Measurements from ENCODE around the gene TARS1.
"Not testable (repeated sequence)": the region's sequence is repeated elsewhere in the genome, so short reads cannot be mapped to it uniquely, and the experiment has no call there.

The TARS1 gene

DNA sequence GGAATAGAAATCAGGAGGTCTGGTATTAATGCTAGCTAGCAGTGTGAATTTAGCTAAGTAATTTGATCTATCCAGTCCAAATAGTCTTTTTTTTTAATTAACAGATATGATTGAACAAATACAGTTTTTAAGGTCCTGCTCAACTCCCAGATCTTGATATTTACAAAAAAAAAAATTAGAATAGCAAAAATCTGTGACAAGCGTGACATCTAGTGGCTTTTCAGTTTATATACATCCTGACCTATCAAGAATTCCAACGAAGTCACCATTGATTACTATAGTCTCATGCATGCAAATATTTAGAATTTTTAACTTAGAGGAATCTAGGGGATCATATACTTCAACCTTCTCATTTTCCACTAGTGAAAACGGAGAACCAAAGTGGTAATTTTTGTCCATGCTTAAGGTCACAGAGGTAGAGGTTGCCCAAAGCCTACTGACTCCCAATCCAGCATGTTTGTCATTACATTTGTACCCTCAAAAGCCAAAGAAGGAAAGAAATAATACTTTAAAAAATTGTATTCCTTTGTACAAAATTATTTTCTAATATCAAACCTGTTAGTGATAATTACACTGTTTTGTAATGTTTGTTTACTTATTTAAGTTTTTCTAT, 17.6 kb upstream of the TARS1 start:
- no peak overlapping the region for H3K27ac ChIP-seq
- TF ChIP-seq, protein P1, sequence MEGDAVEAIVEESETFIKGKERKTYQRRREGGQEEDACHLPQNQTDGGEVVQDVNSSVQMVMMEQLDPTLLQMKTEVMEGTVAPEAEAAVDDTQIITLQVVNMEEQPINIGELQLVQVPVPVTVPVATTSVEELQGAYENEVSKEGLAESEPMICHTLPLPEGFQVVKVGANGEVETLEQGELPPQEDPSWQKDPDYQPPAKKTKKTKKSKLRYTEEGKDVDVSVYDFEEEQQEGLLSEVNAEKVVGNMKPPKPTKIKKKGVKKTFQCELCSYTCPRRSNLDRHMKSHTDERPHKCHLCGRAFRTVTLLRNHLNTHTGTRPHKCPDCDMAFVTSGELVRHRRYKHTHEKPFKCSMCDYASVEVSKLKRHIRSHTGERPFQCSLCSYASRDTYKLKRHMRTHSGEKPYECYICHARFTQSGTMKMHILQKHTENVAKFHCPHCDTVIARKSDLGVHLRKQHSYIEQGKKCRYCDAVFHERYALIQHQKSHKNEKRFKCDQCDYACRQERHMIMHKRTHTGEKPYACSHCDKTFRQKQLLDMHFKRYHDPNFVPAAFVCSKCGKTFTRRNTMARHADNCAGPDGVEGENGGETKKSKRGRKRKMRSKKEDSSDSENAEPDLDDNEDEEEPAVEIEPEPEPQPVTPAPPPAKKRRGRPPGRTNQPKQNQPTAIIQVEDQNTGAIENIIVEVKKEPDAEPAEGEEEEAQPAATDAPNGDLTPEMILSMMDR (IDR thresholded peaks at IDR 0.05) = peak; percentile 63
- TF ChIP-seq ZFX (IDR thresholded peaks at IDR 0.05; ENCODE audit: borderline replicate concordance) = no peak

DNA sequence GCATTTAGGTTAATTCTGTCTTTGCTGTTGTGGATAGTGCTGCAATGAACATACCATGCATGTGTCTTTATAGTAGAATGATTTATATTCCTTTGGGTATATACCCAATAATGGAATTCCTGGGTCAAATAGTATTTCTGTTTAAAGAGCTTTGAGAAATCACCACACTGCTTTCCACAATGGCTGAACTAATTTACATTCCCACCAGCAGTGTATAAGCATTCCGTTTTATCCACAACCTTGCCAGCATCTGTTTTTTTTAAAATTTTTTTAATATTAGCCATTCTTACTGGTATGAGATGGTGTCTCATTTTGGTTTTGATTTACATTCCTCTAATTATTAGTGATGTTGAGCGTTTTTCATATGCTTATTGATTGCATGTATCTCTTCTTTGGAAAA, 15.5 kb upstream of the TARS1 start:
- no peak for TF ChIP-seq ZFX (IDR thresholded peaks at IDR 0.05; ENCODE audit: borderline replicate concordance)
- no peak overlapping the region for H3K27ac ChIP-seq

DNA sequence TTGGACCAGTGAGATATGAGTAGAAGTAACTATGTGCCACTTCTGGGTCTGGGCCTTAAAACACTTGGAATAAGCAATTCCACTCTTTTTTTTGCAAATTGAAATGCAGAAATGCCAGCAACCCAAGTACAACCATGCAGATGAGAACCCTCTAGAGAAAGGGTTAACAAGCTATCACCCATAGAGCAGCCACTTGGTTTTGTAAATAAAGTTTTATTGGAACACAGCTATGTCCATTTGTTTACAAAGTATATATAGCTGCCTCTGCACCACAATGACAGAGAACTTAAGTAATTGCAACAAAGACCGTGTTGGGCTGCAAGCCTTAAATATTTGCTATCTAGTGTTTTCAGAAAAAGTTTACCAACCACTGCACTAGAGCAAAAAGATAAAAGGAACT, 9.8 kb upstream of the TARS1 start:
- no peak overlapping the region for H3K27ac ChIP-seq
- TF ChIP-seq, protein P1 (IDR thresholded peaks at IDR 0.05) = no peak
- TF ChIP-seq ZFX (IDR thresholded peaks at IDR 0.05; ENCODE audit: borderline replicate concordance) = no peak

DNA sequence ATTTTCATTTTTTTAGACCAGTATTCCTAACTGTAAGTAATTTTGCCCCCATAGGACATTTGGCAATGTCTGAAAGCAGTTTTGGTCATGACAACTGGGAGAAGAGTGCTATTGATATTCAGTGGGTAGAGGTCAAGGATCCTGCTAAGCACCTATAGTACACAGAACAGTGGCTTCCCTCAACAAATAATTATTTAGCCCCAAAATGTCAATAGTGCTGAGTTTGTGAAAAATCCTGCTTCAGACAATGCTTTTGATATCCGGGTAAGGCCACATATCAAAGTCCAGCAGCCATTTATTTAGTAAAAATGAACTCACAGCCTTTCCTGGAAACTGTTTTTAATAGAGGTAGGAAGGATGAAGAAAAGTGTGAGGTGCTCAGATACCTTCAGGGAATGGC, 8.1 kb upstream of the TARS1 start:
- TF ChIP-seq, protein P1 (IDR thresholded peaks at IDR 0.05) = no peak
- TF ChIP-seq ZFX (IDR thresholded peaks at IDR 0.05; ENCODE audit: borderline replicate concordance) = no peak
- no peak overlapping the region for H3K27ac ChIP-seq

DNA sequence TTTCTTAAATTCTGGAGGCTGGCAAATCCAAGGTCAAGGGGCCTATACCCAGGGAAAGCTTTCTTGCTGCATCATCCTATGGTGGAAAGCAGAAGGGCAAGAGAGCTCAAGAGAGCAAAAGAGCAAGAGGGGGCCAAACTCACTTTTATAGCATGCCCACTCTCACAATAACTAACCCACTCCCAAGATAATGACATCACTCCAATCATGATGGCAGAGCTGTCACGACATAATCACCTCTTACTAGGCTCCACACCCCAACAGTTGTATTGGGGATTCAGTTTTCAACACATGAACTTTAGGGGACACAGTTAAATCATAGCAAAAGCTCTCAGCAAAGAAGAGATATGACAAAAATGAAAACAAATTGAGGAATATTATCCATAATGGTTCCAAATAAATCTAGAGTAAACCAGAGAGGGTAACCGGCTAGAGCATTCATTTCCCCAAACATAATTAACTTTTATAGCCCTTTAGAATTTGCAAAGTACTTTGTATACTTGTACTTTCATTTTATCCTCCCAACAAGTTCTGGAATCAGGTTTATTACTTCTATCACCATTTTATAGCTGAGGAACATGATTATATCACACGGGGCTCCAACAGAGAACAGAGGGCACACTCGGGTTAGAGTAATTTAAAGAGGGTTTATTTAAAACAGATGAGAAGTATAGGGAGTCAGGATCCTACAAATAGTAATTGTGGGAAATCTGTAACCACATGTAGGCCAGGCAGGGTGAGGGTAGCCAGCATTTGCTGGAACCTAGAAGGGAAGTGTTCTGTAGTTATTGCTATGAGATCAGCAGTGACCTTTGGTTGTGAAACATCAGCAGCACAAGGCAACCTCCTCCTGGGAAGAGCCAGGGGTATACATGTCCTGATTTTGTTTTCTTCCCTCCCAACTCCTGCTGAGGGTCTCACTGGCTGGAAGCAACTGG, 7.2 kb upstream of the TARS1 start:
- H3K27ac ChIP-seq = no peak overlapping the region
- TF ChIP-seq ZFX (IDR thresholded peaks at IDR 0.05; ENCODE audit: borderline replicate concordance) = no peak
- TF ChIP-seq, protein P1 (IDR thresholded peaks at IDR 0.05) = no peak

DNA sequence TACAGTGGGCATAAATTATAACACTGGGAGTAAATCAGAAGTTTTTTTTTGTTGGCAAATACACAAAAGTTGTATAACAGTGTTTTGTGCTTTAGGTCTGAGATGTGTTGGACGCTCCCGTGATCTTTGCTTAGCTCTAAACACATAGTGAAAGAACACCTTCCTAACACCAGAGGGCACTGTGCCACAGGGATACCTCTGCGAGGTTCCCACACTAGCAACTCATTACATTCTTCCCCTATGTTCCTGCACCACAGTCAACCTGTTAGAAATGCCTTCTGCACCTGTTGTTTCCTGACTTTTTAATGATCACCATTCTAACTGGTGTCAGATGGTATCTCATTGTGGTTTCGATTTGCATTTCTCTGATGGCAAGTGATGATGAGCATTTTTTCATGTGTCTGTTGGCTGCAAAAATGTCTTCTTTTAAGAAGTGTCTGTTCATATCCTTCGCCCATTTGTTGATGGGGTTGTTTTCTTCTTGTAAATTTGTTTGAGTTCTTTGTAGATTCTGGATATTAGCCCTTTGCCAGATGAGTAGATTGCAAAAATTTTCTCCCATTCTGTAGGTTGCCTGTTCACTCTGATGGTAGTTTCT, 4.8 kb upstream of the TARS1 start:
- not testable (repeated sequence) for H3K27ac ChIP-seq
- TF ChIP-seq, protein P1 (IDR thresholded peaks at IDR 0.05) = peak; percentile 86

DNA sequence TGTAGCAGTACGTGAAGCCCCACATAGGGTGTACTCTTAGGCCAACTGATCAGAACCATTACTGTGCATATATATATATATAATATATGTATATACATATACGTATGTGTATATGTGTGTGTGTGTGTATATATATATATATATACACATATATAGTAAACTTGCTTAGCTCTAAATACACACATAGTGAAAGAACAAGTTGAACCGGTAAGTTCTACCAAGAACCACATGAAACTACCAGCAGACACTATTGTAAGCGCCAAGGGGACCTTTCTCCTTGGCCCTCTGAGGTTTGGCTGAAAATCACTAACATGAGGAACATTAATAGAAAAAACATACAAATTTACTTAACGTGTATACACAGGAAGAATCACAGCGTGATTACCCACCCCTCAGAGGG, 1.8 kb upstream of the TARS1 start:
- no peak for TF ChIP-seq ZFX (IDR thresholded peaks at IDR 0.05; ENCODE audit: borderline replicate concordance)
- TF ChIP-seq, protein P1 (IDR thresholded peaks at IDR 0.05) = no peak
- peak overlapping the region; percentile 93; the same call in 1 of the 2 replicates for H3K27ac ChIP-seq

Data from 22Rv1 (cell line).